GM19468 (cell line): ENCODE data around the gene POLR3A.
A peak's percentile ranks its signal among the peaks of the same experiment; 100 is the strongest.
"Not testable (repeated sequence)": the region's sequence is repeated elsewhere in the genome, so short reads cannot be mapped to it uniquely, and the experiment has no call there.

Experiments used
- ATAC-seq: cut with Tn5 transposase; IDR thresholded peaks from one replicate; pipeline ENCODE4 v1.9.1; 2021; ENCODE audit warnings: mild to moderate bottlenecking, moderate library complexity, moderate number of reproducible peaks; ENCODE audit not compliant: unreplicated experiment; ENCODE audit errors: extremely low read depth

The POLR3A gene

GRCh38 chr10:78029269-78030226 is at the start of gene POLR3A:
TSS of gene POLR3A (minus strand) at chr10:78029515. CDS start at chr10:78029407, 108 bp downstream.
- ATAC-seq: peak; percentile 51

- ATAC-seq: no peak
Observed at GRCh38 chr10:78078539-78079330, 49.4 kb upstream of the POLR3A start.

- ATAC-seq: not testable (repeated sequence)
Observed at GRCh38 chr10:78075806-78076205, 46.5 kb upstream of the POLR3A start.

GRCh38 chr10:78072504-78072903 is 43.2 kb upstream of the POLR3A start:
- no peak for ATAC-seq

- no peak for ATAC-seq
Observed at GRCh38 chr10:78071857-78072179, 42.5 kb upstream of the POLR3A start.

GRCh38 chr10:78071140-78071856 is 42.0 kb upstream of the POLR3A start:
- no peak for ATAC-seq

GRCh38 chr10:78070726-78071125 is 41.4 kb upstream of the POLR3A start:
- ATAC-seq: no peak

- not testable (repeated sequence) for ATAC-seq
Observed at GRCh38 chr10:78070064-78070463, 40.7 kb upstream of the POLR3A start.

- ATAC-seq: no peak
Observed at GRCh38 chr10:78069151-78069550, 39.8 kb upstream of the POLR3A start.

- ATAC-seq: no peak
Observed at GRCh38 chr10:78066728-78067430, 37.6 kb upstream of the POLR3A start.

GRCh38 chr10:78066012-78066411 is 36.7 kb upstream of the POLR3A start:
- no peak for ATAC-seq

- no peak for ATAC-seq
Observed at GRCh38 chr10:78065611-78066010, 36.3 kb upstream of the POLR3A start.

GRCh38 chr10:78064919-78065318 is 35.6 kb upstream of the POLR3A start:
- ATAC-seq: not testable (repeated sequence)

- no peak for ATAC-seq
Observed at GRCh38 chr10:78063236-78063635, 33.9 kb upstream of the POLR3A start.

- ATAC-seq: no peak
Observed at GRCh38 chr10:78062296-78062695, 33.0 kb upstream of the POLR3A start.

- no peak for ATAC-seq
Observed at GRCh38 chr10:78059906-78060702, 30.8 kb upstream of the POLR3A start.

GRCh38 chr10:78058562-78058961 is 29.2 kb upstream of the POLR3A start:
- no peak for ATAC-seq

- ATAC-seq: no peak
Observed at GRCh38 chr10:78053211-78053868, 24.0 kb upstream of the POLR3A start.

- ATAC-seq: no peak
Observed at GRCh38 chr10:78049851-78050250, 20.5 kb upstream of the POLR3A start.
